CD4-positive, alpha-beta T cell (primary cell): ENCODE data around the gene ZSCAN32. TPM values are rescaled to one million over a fixed set of nuclear protein-coding genes. Genes with fewer than 3 reads are reported as not detected.

ENCODE experiments used
- ATAC-seq: fragments of 200-7000 bp; cut with Tn5 transposase; one replicate; pipeline ENCODE4 v1.10.0; 2022; ENCODE audit warnings: mild to moderate bottlenecking; ENCODE audit not compliant: poor library complexity
- CTCF ChIA-PET: fragments of 350-600 bp; sonication (Branson Sonifier 250); formaldehyde crosslinking; loops from one replicate; lab custom pipeline; 2021; ENCODE audit warnings: antibody characterized with exemption, inconsistent platforms; lab: Charles Lee
- POLR2A ChIA-PET: fragments of 350-600 bp; sonication (Branson Sonifier 250); formaldehyde crosslinking; loops from one replicate; lab custom pipeline; 2021; ENCODE audit warnings: antibody characterized with exemption, inconsistent platforms; lab: Charles Lee
- DNase-seq, 14 experiments: peaks; one replicate each; pipeline ENCODE4 v3.0.0-alpha.2; 2013 to 2020; ENCODE audit warnings: mixed read lengths in 2 of 14
- H3K27ac ChIP-seq, 2 donors: one replicate each; pipeline versions ENCODE4 v1.5.1 to v1.7.0; 2013; ENCODE audit warnings: low read length in 2 of 2, low read depth in 1 of 2, mild to moderate bottlenecking in 1 of 2
- H3K27me3 ChIP-seq, 2 experiments: 1 replicate in 1 of 2; 2 replicates in 1 of 2; pipeline versions ENCODE4 v1.6.1 to v1.7.0; 2013; ENCODE audit warnings: low read length in 2 of 2, control low read depth in 1 of 2, mild to moderate bottlenecking in 1 of 2, moderate library complexity in 1 of 2; ENCODE audit not compliant: insufficient read depth in 2 of 2, control insufficient read depth in 1 of 2
- H3K36me3 ChIP-seq: one replicate; pipeline ENCODE4 v1.6.1; 2013; ENCODE audit warnings: low read length, control low read depth; ENCODE audit not compliant: insufficient read depth
- H3K4me1 ChIP-seq: one replicate; pipeline ENCODE4 v1.6.1; 2013; ENCODE audit warnings: low read length, control low read depth; ENCODE audit not compliant: insufficient read depth
- H3K4me3 ChIP-seq: one replicate; pipeline ENCODE4 v1.5.1; 2013; ENCODE audit warnings: mild to moderate bottlenecking, low read length, moderate library complexity
- H3K9me3 ChIP-seq, 2 experiments: 1 replicate in 1 of 2; 2 replicates in 1 of 2; pipeline versions ENCODE4 v1.6.1 to v1.7.0; 2013; ENCODE audit warnings: low read length in 2 of 2, mild to moderate bottlenecking in 2 of 2, control low read depth in 1 of 2, moderate library complexity in 1 of 2; ENCODE audit not compliant: control insufficient read depth in 1 of 2, insufficient read depth in 1 of 2
- H3K27ac Mint-ChIP-seq: one replicate; pipeline ENCODE4 v1.8.0; 2020; ENCODE audit warnings: mixed read lengths
- H3K27me3 Mint-ChIP-seq: one replicate; pipeline ENCODE4 v1.8.0; 2021; ENCODE audit warnings: mixed read lengths
- H3K36me3 Mint-ChIP-seq: one replicate; pipeline ENCODE4 v1.8.0; 2021; ENCODE audit warnings: low read depth, mixed read lengths
- H3K4me1 Mint-ChIP-seq: one replicate; pipeline ENCODE4 v1.8.0; 2021; ENCODE audit warnings: low read depth, mixed read lengths
- H3K4me3 Mint-ChIP-seq: one replicate; pipeline ENCODE4 v1.8.0; 2020; ENCODE audit warnings: mild to moderate bottlenecking, mixed read lengths
- H3K9me3 Mint-ChIP-seq: one replicate; pipeline ENCODE4 v1.8.0; 2020; ENCODE audit warnings: mixed read lengths
- intact Hi-C, 2 experiments: fragments of 100-400 bp; cut with DNase I in 1 of 2; cut with micrococcal nuclease in 1 of 2; formaldehyde crosslinking; loops; one replicate each; pipeline versions ENCODE4 v1.15.1 to v1.9.0; 2023 to 2025; cut with DNase I, micrococcal nuclease
- total RNA-seq, 174 experiments: library from RNA in 2 of 174; stranded (reverse) in 2 of 174; gene quantifications; one replicate each; pipeline ENCODE4 v1.2.3 and lab custom pipeline; 2021 to 2026
- TF ChIP-seq, protein P1 (sequence below): fragments of 200-600 bp; IDR thresholded peaks from one replicate; pipeline ENCODE4 v1.8.0; 2022; ENCODE audit warnings: antibody characterized with exemption, mild to moderate bottlenecking

The ZSCAN32 gene
- total RNA-seq, 2 experiments from 2014 or later, result 4.8 to 5.4 TPM

DNA sequence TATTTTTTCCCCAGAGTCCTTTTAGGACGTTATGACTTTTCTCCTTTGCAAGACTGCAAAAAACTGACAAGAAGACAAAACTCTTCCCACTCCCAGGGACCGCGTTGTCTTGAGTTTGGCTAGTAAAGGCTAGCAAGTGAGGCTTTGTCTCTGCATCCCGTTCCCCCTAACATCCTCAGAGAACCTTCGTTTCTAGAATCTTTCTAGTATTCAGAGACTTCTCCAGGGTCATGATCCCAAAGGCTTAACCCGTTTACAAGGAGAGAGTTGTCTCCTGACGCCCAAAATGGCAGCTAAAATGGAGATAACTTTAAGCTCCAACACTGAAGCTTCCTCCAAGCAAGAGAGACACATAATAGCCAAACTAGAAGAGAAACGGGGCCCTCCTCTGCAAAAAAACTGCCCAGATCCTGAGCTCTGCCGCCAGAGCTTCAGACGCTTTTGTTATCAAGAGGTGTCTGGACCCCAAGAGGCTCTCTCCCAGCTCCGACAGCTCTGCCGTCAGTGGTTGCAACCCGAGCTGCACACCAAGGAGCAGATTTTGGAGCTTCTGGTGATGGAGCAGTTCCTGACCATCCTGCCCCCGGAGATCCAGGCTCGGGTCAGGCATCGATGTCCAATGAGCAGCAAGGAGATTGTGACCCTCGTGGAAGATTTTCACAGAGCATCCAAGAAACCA lies 1.1 kb upstream of the ZSCAN32 start:
- CTCF ChIA-PET, result interaction anchor here (0.5 to 2.2 kb wide), 5 partner anchors 55 to 640 kb away, joined by 3 to 17 read pairs (median 4); partner anchors contain the start of genes TIGD7 and ZNF75A
- peaks cover 49% of the 10 kb centered on the region for H3K4me1 ChIP-seq
- DNase-seq (peak in 2 of 14 experiments; percentile 8 to 17), ATAC-seq (no peak)
- TF ChIP-seq, protein P1, sequence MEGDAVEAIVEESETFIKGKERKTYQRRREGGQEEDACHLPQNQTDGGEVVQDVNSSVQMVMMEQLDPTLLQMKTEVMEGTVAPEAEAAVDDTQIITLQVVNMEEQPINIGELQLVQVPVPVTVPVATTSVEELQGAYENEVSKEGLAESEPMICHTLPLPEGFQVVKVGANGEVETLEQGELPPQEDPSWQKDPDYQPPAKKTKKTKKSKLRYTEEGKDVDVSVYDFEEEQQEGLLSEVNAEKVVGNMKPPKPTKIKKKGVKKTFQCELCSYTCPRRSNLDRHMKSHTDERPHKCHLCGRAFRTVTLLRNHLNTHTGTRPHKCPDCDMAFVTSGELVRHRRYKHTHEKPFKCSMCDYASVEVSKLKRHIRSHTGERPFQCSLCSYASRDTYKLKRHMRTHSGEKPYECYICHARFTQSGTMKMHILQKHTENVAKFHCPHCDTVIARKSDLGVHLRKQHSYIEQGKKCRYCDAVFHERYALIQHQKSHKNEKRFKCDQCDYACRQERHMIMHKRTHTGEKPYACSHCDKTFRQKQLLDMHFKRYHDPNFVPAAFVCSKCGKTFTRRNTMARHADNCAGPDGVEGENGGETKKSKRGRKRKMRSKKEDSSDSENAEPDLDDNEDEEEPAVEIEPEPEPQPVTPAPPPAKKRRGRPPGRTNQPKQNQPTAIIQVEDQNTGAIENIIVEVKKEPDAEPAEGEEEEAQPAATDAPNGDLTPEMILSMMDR, result no peak
- peak overlapping the region; percentile 83 for H3K4me3 ChIP-seq
- POLR2A ChIA-PET, result interaction anchor here (0.6 to 4.5 kb wide), 28 partner anchors 8 to 851 kb away, joined by 3 to 60 read pairs (median 5); partner anchors contain the start of genes CLUAP1, HCFC1R1, NAA60 and THOC6
- peaks cover 46% of the 10 kb centered on the region for H3K36me3 ChIP-seq
- peaks cover 19 to 29% of the 10 kb centered on the region in 2 experiments for H3K9me3 ChIP-seq
- Mint-ChIP-seq H3K4me3 (peak overlapping the region; percentile 95), H3K27me3 (no peaks in the 10 kb centered on the region), H3K4me1 (peaks cover 63% of the 10 kb centered on the region), H3K36me3 (peaks cover 75% of the 10 kb centered on the region), H3K9me3 (peaks cover 5% of the 10 kb centered on the region), H3K27ac (peak overlapping the region; percentile 88)
- peak overlapping the region; percentile 58 to 71 for H3K27ac ChIP-seq
- intact Hi-C loops, result loop anchor here (1.0 to 5.0 kb wide), 10 partner anchors 37 to 140 kb away; partner anchors contain the start of genes NAA60 (in 1 of the 2), TIGD7 (in 1 of the 2), ZNF263 (in 1 of the 2) and ZNF597 (in 1 of the 2)
- no peaks in the 10 kb centered on the region for H3K27me3 ChIP-seq

DNA sequence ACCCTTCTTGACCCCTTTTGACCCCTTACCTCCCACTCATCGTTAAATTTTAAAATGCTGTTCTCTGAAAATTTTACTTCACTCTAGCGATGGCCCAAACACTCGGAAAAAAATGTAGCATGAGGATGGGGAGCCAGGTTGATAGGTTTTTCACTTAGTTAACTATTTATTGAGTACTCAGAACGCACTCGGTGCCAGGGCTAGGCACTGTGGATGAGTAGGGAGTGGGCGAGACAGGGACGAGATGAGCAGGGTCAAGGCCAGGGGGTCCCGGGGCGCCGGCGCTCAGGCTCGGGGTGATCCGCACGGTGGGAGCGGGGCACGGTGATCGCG lies 392 bp downstream of the ZSCAN32 start:
- CTCF ChIA-PET, result interaction anchor here (1.0 to 2.2 kb wide), 6 partner anchors 35 to 271 kb away, joined by 3 to 17 read pairs (median 4); partner anchors contain the start of genes TIGD7 and ZNF75A
- Histone ChIP-seq H3K27ac (peak overlapping the region; percentile 64 to 73), H3K9me3 (peaks cover 14% of the 10 kb centered on the region in 2 experiments), H3K27me3 (no peaks in the 10 kb centered on the region), H3K4me3 (peak overlapping the region; percentile 83), H3K4me1 (peaks cover 49% of the 10 kb centered on the region), H3K36me3 (peaks cover 45% of the 10 kb centered on the region)
- POLR2A ChIA-PET, result interaction anchor here (0.7 to 4.5 kb wide), 36 partner anchors 8 to 853 kb away, joined by 3 to 60 read pairs (median 5); partner anchors contain the start of genes CLUAP1, FLYWCH2, HCFC1R1 and NAA60
- intact Hi-C loops, result loop anchor here (2.0 to 5.0 kb wide), 5 partner anchors 36 to 138 kb away; partner anchors contain the start of genes TIGD7 (in 1 of the 2) and ZNF75A (in 1 of the 2)
- Mint-ChIP-seq H3K4me3 (peak overlapping the region; percentile 95), H3K4me1 (peaks cover 70% of the 10 kb centered on the region), H3K27ac (peak overlapping the region; percentile 88), H3K27me3 (no peaks in the 10 kb centered on the region), H3K9me3 (peaks cover 5% of the 10 kb centered on the region), H3K36me3 (peaks cover 75% of the 10 kb centered on the region)
- ATAC-seq (peak; percentile 15), DNase-seq (no peak)
- TF ChIP-seq, protein P1, result no peak

DNA sequence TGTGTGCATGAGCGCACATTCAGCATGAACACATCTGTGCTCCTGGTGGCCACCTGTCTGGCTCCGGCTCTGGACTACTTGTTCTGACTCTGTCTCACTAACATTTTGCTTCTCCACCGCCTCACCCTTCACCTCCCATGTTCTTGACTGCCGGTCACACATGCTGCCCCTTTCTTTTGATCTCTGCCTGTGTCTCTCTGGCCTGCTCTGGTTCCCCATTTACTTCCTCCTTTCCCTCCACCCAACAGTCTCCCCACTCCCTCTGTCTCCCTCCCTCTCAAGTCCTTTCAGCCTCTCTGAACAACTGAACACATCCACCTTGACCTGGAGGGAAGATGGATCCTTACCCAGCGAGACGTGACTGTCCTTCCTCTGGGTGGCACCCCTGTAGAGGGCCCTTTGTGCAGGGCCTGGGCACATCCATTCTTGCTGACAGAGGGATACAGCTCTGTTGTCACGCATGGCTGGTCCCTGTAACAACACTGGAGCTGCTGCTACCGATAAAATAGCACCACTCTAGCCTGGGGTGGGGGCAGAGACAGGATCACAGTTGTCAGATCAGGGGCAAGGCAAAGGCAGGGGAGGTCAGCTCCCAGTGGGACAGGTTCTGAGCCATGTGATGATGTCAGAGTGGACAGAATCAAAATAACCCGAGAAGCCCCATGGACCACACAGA lies 11.0 kb downstream of the ZSCAN32 start:
- H3K4me1 Mint-ChIP-seq, result peaks cover 5% of the 10 kb centered on the region
- H3K36me3 ChIP-seq, result peaks cover 73% of the 10 kb centered on the region
- H3K9me3 ChIP-seq, result peaks cover 58 to 65% of the 10 kb centered on the region in 2 experiments
- TF ChIP-seq, protein P1, result no peak
- H3K4me3 ChIP-seq, result no peak overlapping the region
- CTCF ChIA-PET, result no interaction called here
- no peaks in the 10 kb centered on the region for H3K27me3 ChIP-seq
- intact Hi-C loops, result no loop called here
- H3K9me3 Mint-ChIP-seq, result peaks cover 18% of the 10 kb centered on the region
- DNase-seq (no peak), ATAC-seq (no peak)
- H3K27ac Mint-ChIP-seq, result no peak overlapping the region
- no peak overlapping the region for H3K4me3 Mint-ChIP-seq
- no peak overlapping the region for H3K27ac ChIP-seq
- H3K4me1 ChIP-seq, result no peaks in the 10 kb centered on the region
- POLR2A ChIA-PET, result interaction anchor here (1.0 kb wide), 1 partner anchor 10 kb away, joined by 4 read pairs; the partner anchor contains the start of gene ZSCAN32
- peaks cover 95% of the 10 kb centered on the region for H3K36me3 Mint-ChIP-seq
- H3K27me3 Mint-ChIP-seq, result no peaks in the 10 kb centered on the region
